Putamen (tissue), 1 donor: Measurements from ENCODE around the gene ZNF878.

Experiments used
- DNase-seq: peaks from one replicate; pipeline ENCODE4 v3.0.0-alpha.2; 2016; ENCODE audit warnings: low spot score

The ZNF878 gene

DNA sequence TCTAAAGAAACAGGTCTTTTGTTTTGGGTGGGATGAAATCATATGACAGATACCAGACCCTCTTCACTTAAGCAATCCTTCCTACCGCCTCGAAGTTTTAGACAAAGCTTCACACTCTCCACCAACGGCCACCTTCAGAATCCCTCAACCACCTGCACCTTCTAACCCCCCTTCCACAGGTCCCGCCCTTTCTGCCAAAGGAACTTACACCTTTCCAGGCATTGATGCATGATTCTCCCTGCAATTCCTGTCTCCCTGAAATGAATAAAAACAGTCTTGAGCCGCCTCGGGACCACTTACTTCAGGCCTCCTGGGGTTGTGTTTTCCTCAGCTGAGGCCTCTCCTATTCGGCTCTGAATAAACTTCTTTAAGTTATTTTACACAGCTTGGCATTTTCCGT is 18.1 kb downstream of the ZNF878 start:
- no peak for DNase-seq

DNA sequence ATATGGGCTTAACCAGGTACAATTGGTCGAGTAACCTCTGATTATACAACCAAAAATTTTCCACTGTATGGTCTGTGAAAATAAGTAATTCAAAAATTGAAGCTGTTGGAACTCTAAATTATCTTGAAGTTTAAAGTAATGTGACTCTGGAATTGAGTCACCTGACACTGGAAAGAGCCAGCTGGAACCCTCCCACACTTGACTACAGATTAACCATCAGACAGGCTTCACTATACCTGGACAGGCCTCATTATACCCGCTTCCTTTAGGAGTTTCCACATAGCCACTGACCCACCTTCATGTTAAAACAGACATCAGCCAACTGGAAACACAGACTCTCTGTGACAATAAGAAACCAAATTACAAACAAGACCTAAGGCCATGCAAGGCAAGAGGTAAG is 18.6 kb downstream of the ZNF878 start:
- DNase-seq = no peak

DNA sequence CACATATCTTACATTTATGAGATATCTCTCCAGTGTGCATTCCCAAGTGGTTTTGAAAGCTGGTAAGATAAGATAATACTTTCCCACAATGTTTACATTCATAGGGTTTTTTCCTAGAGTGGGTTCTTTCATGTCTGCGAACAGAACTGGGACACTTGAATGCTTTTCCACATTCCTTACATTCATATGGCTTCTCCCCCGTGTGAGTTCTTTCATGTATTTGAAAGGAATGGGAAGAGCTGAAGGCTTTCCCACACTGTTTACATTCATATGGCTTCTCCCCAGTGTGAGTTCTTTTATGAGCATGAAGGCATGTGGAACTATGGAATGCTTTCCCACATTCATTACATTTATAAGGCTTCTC is 37.0 kb downstream of the ZNF878 start:
- no peak for DNase-seq

DNA sequence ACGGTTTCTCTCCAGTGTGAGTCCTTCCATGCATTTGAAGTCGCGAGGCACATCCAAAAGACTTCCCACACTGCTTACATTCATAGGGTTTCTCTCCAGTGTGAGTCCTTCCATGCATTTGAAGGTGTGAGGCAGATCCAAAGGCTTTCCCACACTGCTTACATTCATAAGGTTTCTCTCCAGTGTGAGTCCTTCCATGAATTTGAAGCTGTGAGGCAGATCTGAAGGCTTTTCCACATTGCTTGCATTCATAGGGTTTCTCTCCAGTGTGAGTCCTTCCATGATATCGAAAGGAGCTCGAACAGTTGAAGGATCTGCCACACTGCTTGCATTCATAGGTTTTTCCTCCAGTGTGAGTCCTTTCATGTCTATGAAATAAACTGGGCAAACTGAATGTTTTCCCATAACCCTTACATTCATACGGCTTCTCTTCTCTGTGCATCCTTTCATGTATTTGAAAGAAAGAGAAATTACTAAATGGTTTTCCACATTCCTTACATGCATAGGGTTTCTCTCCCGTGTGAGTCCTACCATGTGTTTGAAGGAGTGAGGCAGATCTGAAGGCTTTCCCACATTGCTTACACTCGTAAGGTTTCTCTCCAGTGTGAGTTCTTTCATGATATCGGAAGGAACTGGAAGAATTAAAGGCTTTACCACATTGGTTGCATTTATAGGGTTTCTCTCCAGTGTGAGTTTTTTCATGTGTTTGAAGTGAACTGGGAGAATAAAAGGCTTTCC is 37.6 kb downstream of the ZNF878 start:
- no peak for DNase-seq

DNA sequence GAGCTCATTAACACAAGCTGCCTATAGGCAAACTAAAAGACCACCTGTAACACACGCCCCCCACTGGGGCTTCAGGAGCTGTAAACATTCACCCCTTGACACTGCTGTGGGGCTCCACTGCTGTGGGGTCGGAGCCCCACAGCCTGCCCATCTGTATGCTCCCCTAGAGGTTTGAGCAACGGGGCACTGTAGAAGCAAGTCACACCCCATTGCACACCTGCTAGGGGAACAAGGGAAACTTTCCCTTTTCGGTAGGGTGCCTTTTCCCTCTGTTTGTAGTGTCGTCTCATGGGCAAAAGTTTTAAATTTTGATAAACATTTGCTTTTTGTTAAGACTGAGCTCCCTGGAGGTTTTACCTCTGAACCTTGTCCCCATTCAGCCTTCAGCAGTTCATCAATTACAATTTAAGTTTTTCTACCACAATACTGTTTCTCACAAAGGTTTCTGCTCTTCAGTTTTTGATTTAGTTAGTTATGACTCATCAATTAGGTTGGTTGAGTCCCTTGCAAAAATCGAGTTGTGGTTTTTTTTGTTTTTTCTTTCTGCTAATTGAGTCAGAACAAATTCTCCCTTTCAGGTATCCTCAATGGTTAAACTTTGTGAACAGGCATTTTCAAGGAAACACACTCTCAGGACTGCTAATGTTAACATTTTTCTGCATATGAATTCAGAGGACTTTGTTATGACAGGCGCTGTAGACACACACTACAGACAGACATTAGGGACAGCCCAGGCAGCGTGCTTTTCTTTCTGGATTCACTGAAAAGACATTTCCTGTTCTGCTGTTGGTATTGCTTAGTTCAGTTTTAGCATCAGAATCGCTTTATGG is 52.4 kb downstream of the ZNF878 start:
- DNase-seq = no peak

DNA sequence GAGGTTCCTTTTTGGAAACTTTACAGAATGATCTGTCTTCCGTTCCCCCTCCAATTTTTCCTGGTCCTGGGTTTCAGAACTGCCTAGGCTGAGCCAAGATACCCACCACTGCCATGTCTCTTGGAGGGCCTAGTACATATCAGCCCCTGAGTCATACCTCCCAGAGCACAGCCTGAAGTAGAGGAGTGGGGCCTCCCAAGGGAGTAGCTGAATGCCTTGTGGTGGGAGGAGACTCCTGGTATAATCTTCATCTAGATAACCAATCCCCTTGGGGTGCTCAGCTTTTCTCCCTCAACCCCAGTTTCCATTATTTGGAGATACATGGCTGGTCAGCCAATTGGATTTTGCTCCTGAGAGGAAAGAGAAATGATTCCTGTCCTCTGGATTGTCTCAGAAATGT is 57.6 kb downstream of the ZNF878 start:
- no peak for DNase-seq
